Body of pancreas (tissue), 4 donors: ENCODE results near the gene SYCE3.

Experiments
- CTCF ChIP-seq, 7 experiments: fragments of 450-650 bp in 4 of 7; fragments of 200-600 bp in 3 of 7; sonication (generic) in 3 of 7; IDR thresholded peaks; one replicate each; pipeline ENCODE4 v1.5.1; 2016 to 2019; ENCODE audit warnings: antibody characterized with exemption in 7 of 7
- POLR2A ChIP-seq, 3 donors: fragments of 450-650 bp; IDR thresholded peaks; one replicate each; pipeline ENCODE4 v1.6.1; 2016; ENCODE audit warnings: antibody characterized with exemption in 3 of 3, mild to moderate bottlenecking in 2 of 3

- TF ChIP-seq CTCF (IDR thresholded peaks at IDR 0.05) (no peak), POLR2A (IDR thresholded peaks at IDR 0.05) (no peak)
Observed at GRCh38 chr22:50547263-50547985, 15.3 kb downstream of the SYCE3 start.
